IMR-90 (cell line): ENCODE measurements around the gene SENP7.

ENCODE experiments used
- MAZ ChIP-seq: IDR thresholded peaks from 2 replicates; pipeline ENCODE4 v1.6.1; 2012; ENCODE audit warnings: low read depth, mild to moderate bottlenecking, low read length, improper control_type of control experiment, moderate library complexity, borderline replicate concordance
- RAD21 ChIP-seq: IDR thresholded peaks from 2 replicates; pipeline ENCODE4 v1.6.1; 2012; ENCODE audit warnings: low read length, improper control_type of control experiment
- SMC3 ChIP-seq: fragments of 150-350 bp; IDR thresholded peaks from 2 replicates; pipeline ENCODE4 v1.6.1; 2016; ENCODE audit warnings: low read depth, mild to moderate bottlenecking, antibody characterized with exemption, low read length, moderate library complexity
- TF ChIP-seq, protein P1 (sequence below): conservative IDR thresholded peaks from 2 replicates; pipeline ENCODE4 v1.5.1; 2012; ENCODE audit warnings: mild to moderate bottlenecking, low read depth, low read length, improper control_type of control experiment
- TF ChIP-seq, protein P2 (sequence below): fragments of 150-350 bp; IDR thresholded peaks from 2 replicates; pipeline ENCODE4 v1.6.1; 2017; ENCODE audit warnings: mild to moderate bottlenecking, antibody characterized with exemption, low read length, low read depth

DNA sequence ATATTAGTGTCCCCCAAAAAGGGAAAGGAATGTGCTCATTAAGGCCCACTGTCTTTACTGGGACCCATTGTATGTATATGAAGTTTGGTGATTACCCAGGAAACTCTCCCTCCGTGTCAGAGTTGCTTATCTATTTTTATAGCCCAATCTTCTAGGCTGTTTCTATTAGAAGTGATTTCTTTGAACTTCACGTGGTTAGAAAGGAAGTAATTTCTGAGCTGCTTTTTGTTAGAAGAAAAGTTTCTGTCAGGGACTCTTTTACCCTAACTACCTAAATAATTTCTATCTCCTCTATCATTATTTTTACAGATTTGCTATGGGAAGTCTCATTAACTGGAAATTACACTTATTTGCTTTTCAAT lies 17.7 kb upstream of the SENP7 start:
- TF ChIP-seq SMC3 = no peak
- TF ChIP-seq, protein P1, sequence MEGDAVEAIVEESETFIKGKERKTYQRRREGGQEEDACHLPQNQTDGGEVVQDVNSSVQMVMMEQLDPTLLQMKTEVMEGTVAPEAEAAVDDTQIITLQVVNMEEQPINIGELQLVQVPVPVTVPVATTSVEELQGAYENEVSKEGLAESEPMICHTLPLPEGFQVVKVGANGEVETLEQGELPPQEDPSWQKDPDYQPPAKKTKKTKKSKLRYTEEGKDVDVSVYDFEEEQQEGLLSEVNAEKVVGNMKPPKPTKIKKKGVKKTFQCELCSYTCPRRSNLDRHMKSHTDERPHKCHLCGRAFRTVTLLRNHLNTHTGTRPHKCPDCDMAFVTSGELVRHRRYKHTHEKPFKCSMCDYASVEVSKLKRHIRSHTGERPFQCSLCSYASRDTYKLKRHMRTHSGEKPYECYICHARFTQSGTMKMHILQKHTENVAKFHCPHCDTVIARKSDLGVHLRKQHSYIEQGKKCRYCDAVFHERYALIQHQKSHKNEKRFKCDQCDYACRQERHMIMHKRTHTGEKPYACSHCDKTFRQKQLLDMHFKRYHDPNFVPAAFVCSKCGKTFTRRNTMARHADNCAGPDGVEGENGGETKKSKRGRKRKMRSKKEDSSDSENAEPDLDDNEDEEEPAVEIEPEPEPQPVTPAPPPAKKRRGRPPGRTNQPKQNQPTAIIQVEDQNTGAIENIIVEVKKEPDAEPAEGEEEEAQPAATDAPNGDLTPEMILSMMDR = no peak
- TF ChIP-seq RAD21 = no peak
- TF ChIP-seq, protein P2, sequence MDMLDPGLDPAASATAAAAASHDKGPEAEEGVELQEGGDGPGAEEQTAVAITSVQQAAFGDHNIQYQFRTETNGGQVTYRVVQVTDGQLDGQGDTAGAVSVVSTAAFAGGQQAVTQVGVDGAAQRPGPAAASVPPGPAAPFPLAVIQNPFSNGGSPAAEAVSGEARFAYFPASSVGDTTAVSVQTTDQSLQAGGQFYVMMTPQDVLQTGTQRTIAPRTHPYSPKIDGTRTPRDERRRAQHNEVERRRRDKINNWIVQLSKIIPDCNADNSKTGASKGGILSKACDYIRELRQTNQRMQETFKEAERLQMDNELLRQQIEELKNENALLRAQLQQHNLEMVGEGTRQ = no peak
- no peak for TF ChIP-seq MAZ
